Measurements from ENCODE around the gene ALG3. TPM values are rescaled to one million over a fixed set of nuclear protein-coding genes. Genes with fewer than 3 reads are reported as not detected.
A peak's percentile ranks its signal among the peaks of the same experiment; 100 is the strongest.

The ALG3 gene
- total RNA-seq, 1 experiment from 2014 or later: 62.2 TPM

- no peak overlapping the region for H3K14ac ChIP-seq (ENCODE audit: insufficient read depth, low read length)
- Mint-ChIP-seq H3K27me3 (ENCODE audit: low read depth) (peaks cover 12% of the 10 kb centered on the region), H3K9me3 (no peaks in the 10 kb centered on the region), H3K4me3 (no peak overlapping the region), H3K4me1 (no peaks in the 10 kb centered on the region), H3K36me3 (ENCODE audit: insufficient read depth in 1 of 3, low read depth in 3 of 3) (no peaks in the 10 kb centered on the region; a peak in 1 of 7 replicates), H3K27ac (no peak overlapping the region; a peak in 1 of 7 replicates)
- no CpG with 5 or more reads among the region's 10 CpGs for WGBS (ENCODE audit: extremely low coverage, insufficient read length, low lambda C conversion rate)
- H2BK20ac ChIP-seq (ENCODE audit: low read depth, low read length, poor library complexity, severe bottlenecking): no peak overlapping the region
- no peak overlapping the region for H3K27ac ChIP-seq (ENCODE audit: insufficient read length, low read depth, low read length)
- H3K23me2 ChIP-seq (ENCODE audit: insufficient read length, low read depth, low read length, poor library complexity, severe bottlenecking): no peaks in the 10 kb centered on the region
- H3K4me1 ChIP-seq (ENCODE audit: insufficient read depth, low read length): no peaks in the 10 kb centered on the region
- no peak overlapping the region for H2AK5ac ChIP-seq (ENCODE audit: insufficient read length, low read length)
- no peak overlapping the region for H3K4ac ChIP-seq (ENCODE audit: low read depth, low read length)
- no peak overlapping the region for H3K23ac ChIP-seq (ENCODE audit: insufficient read length, low read depth, low read length)
- H3K9ac ChIP-seq (ENCODE audit: extremely low read depth, insufficient read length, low read length): no peak overlapping the region
- DNase-seq: peak; percentile 45
- no peak overlapping the region for H3K18ac ChIP-seq (ENCODE audit: insufficient read length, low read depth, low read length)
- no peaks in the 10 kb centered on the region for H3K79me1 ChIP-seq (ENCODE audit: insufficient read depth, low read depth, low read length, poor library complexity, severe bottlenecking)
- no peaks in the 10 kb centered on the region for H3K79me2 ChIP-seq (ENCODE audit: insufficient read depth, low read length)
- no peak overlapping the region for H2BK12ac ChIP-seq (ENCODE audit: insufficient read length, low read depth, low read length)
- no peak overlapping the region for H2BK120ac ChIP-seq (ENCODE audit: low read depth, low read length, poor library complexity, severe bottlenecking)
- no peak overlapping the region for H4K8ac ChIP-seq (replicated peaks; ENCODE audit: insufficient read length, low read depth, low read length)
- no peak overlapping the region for H4K91ac ChIP-seq (ENCODE audit: insufficient read length, low read depth, low read length)
- no peak overlapping the region for H2BK5ac ChIP-seq (ENCODE audit: insufficient read length, low read length)
- H4K5ac ChIP-seq (ENCODE audit: insufficient read length, low read depth, low read length): no peak overlapping the region
- H3K27me3 ChIP-seq (ENCODE audit: insufficient read depth, low read length): no peaks in the 10 kb centered on the region
- TF ChIP-seq CTCF (conservative IDR thresholded peaks at IDR 0.05): peak; percentile 38; the same call in 2 of the 3 replicates
- no peak overlapping the region for H2BK15ac ChIP-seq (ENCODE audit: low read depth, low read length)
- H2AFZ ChIP-seq (ENCODE audit: low read length): no peak overlapping the region
- no peak overlapping the region for H3T11ph ChIP-seq (ENCODE audit: low read length)
- H3K56ac ChIP-seq (ENCODE audit: insufficient read length, low read depth, low read length): no peak overlapping the region
- no peaks in the 10 kb centered on the region for H3K9me3 ChIP-seq (ENCODE audit: control insufficient read depth, low read depth, low read length)
- H3K4me2 ChIP-seq (ENCODE audit: insufficient read depth, insufficient read length, low read length): no peak overlapping the region
- no peaks in the 10 kb centered on the region for H4K20me1 ChIP-seq (ENCODE audit: control insufficient read depth, insufficient read depth, insufficient read length)
These were observed 41.6 kb upstream of the ALG3 start for GRCh38 chr3:184290331-184290730.
